A549 (cell line): Measurements from ENCODE around the gene RABL6. TPM values are rescaled to one million over a fixed set of nuclear protein-coding genes. Genes with fewer than 3 reads are reported as not detected.

ENCODE experiments used
- ATAC-seq, 2 experiments: fragments of 200-7000 bp in 1 of 2; fragments of >200 bp in 1 of 2; cut with Nextera tagmentation in 1 of 2; cut with Tn5 transposase in 1 of 2; 3 replicates each; pipeline versions ENCODE4 v1.8.0 to v1.9.1; 2018 to 2020; ENCODE audit warnings: mild to moderate bottlenecking in 1 of 2, moderate library complexity in 1 of 2
- CTCF ChIA-PET: fragments of 300-600 bp; sonication (Branson Sonifier 250); formaldehyde crosslinking; extraction: SDS; loops from one replicate; lab custom pipeline; 2021; ENCODE audit warnings: antibody characterized with exemption, inconsistent platforms; lab: Yijun Ruan, JAX
- POLR2A ChIA-PET: fragments of 350-600 bp; formaldehyde crosslinking; extraction: SDS; loops from one replicate; lab custom pipeline; 2021; ENCODE audit warnings: antibody characterized with exemption, inconsistent platforms; lab: Yijun Ruan, JAX
- DNase-seq, 2 experiments: peaks; one replicate each; pipeline versions ENCODE4 v3.0.0 to v3.0.0-alpha.2; 2011 to 2016; ENCODE audit warnings: low read depth in 1 of 2, low spot score in 1 of 2
- FAIRE-seq: peaks from 2 replicates; lab custom pipeline; 2011; peaks lifted over from hg19 to GRCh38; lab: Jason Lieb, UNC
- H3K27ac ChIP-seq, 2 experiments: fragments of >200 bp; sonication (Bioruptor Twin); formaldehyde crosslinking; 3 replicates each; pipeline ENCODE4 v1.5.1; 2016 to 2017
- H3K4me1 ChIP-seq: fragments of >200 bp; sonication (Bioruptor Twin); formaldehyde crosslinking; 3 replicates; pipeline ENCODE4 v1.6.1; 2016
- H3K4me2 ChIP-seq: fragments of >200 bp; sonication (Bioruptor Twin); formaldehyde crosslinking; 3 replicates; pipeline ENCODE4 v1.6.1; 2016
- H3K4me3 ChIP-seq: fragments of >200 bp; sonication (Bioruptor Twin); formaldehyde crosslinking; 3 replicates; pipeline ENCODE4 v1.5.1; 2016
- H3K9me3 ChIP-seq: fragments of >200 bp; sonication (Bioruptor Twin); formaldehyde crosslinking; 3 replicates; pipeline ENCODE4 v1.6.1; 2016
- CBX8 ChIP-seq: fragments of 200-600 bp; sonication (generic); IDR thresholded peaks from 2 replicates; pipeline ENCODE4 v1.6.1; 2016
- CEBPB ChIP-seq, 2 experiments: fragments of >200 bp in 1 of 2; sonication (Bioruptor Twin) in 1 of 2; formaldehyde crosslinking in 1 of 2; IDR thresholded peaks; 2 replicates each; pipeline ENCODE4 v1.6.1; 2012 to 2016
- CTCF ChIP-seq: fragments of >200 bp; sonication (Bioruptor Twin); formaldehyde crosslinking; IDR thresholded peaks from 3 replicates; pipeline ENCODE4 v1.5.1; 2016
- EHMT2 ChIP-seq: fragments of 200-600 bp; sonication (generic); IDR thresholded peaks from 2 replicates; pipeline ENCODE4 v1.6.1; 2016; ENCODE audit warnings: antibody characterized with exemption, low read depth, mild to moderate bottlenecking, moderate library complexity
- ESRRA ChIP-seq: fragments of 150-350 bp; IDR thresholded peaks from 2 replicates; pipeline ENCODE4 v1.6.1; 2014; ENCODE audit warnings: mild to moderate bottlenecking, low read length, borderline replicate concordance
- HMGXB4 ChIP-seq: fragments of 250-450 bp; sonication (Bioruptor Pico); IDR thresholded peaks from 2 replicates; pipeline ENCODE4 v1.5.0; 2021; ENCODE audit warnings: mild to moderate bottlenecking, moderate library complexity, borderline replicate concordance
- HOXB13 ChIP-seq: fragments of 250-450 bp; sonication (Bioruptor Pico); IDR thresholded peaks from 2 replicates; pipeline ENCODE4 v1.5.0; 2020; ENCODE audit warnings: low read depth, mild to moderate bottlenecking, moderate library complexity
- HOXB5 ChIP-seq: fragments of 250-450 bp; sonication (Bioruptor Pico); IDR thresholded peaks from 2 replicates; pipeline ENCODE4 v1.5.0; 2020; ENCODE audit warnings: mild to moderate bottlenecking, moderate library complexity
- PHF8 ChIP-seq: fragments of 200-600 bp; sonication (generic); IDR thresholded peaks from 2 replicates; pipeline ENCODE4 v1.6.1; 2016; ENCODE audit warnings: low read depth, mild to moderate bottlenecking, antibody characterized with exemption, moderate library complexity, borderline replicate concordance
- RAD21 ChIP-seq, 2 experiments: fragments of >200 bp in 1 of 2; sonication (Bioruptor Twin) in 1 of 2; formaldehyde crosslinking in 1 of 2; IDR thresholded peaks in 1 of 2; conservative IDR thresholded peaks in 1 of 2; 2 replicates in 1 of 2; 3 replicates in 1 of 2; pipeline ENCODE4 v1.6.1; 2012 to 2018; ENCODE audit warnings: inconsistent platforms in 1 of 2
- RCOR1 ChIP-seq: fragments of 150-350 bp; IDR thresholded peaks from 2 replicates; pipeline ENCODE4 v1.6.1; 2014; ENCODE audit warnings: antibody characterized with exemption, low read length, low read depth
- RFX5 ChIP-seq: fragments of 450-650 bp; IDR thresholded peaks from 2 replicates; pipeline ENCODE4 v1.7.1; 2014; ENCODE audit warnings: antibody characterized with exemption, mild to moderate bottlenecking, moderate library complexity
- RNF2 ChIP-seq: fragments of 200-600 bp; sonication (generic); IDR thresholded peaks from 2 replicates; pipeline ENCODE4 v1.6.1; 2016; ENCODE audit warnings: low read depth, mild to moderate bottlenecking, antibody characterized with exemption, moderate library complexity, borderline replicate concordance
- SMC3 ChIP-seq: fragments of >200 bp; sonication (Bioruptor Twin); formaldehyde crosslinking; IDR thresholded peaks from 3 replicates; pipeline ENCODE4 v1.6.1; 2018; ENCODE audit warnings: inconsistent platforms
- TFCP2L1 ChIP-seq: fragments of 250-450 bp; sonication (Bioruptor Pico); IDR thresholded peaks from 2 replicates; pipeline ENCODE4 v1.5.0; 2021; ENCODE audit warnings: mild to moderate bottlenecking
- USF2 ChIP-seq: fragments of 450-650 bp; IDR thresholded peaks from 2 replicates; pipeline ENCODE4 v1.6.1; 2014; ENCODE audit warnings: antibody characterized with exemption
- ZNF302 ChIP-seq: fragments of 250-450 bp; sonication (Bioruptor Pico); IDR thresholded peaks from 2 replicates; pipeline ENCODE4 v1.9.0; 2021; ENCODE audit warnings: inconsistent platforms, mild to moderate bottlenecking, moderate library complexity
- WGBS: methylation state at CpG from one replicate; pipeline ENCODE4 v1.1.6; 2017; ENCODE audit errors: missing lambda C conversion rate; 5-methylcytosine and 5-hydroxymethylcytosine counted together
- polyA plus RNA-seq, 4 experiments: library from polyadenylated mRNA; depleted of rRNA in 3 of 4; stranded (reverse); fragments of >200 nt; fragmentation: RNase III in 1 of 4; extraction: RNeasy Plus Mini Kit Qiagen cat#74134 plus additional on column Dnase treatment in 1 of 4; gene quantifications; 2 replicates in 3 of 4; 3 replicates in 1 of 4; pipeline ENCODE4 v1.2.3, GENCODE V29; 2011 to 2017

RABL6 gene
- polyA plus RNA-seq, 2 of the 4 experiments (the other 2 are of a cell fraction): 46.8 to 71.4 TPM

GRCh38 chr9:136782452-136782851 is 25.3 kb upstream of the RABL6 start:
- no peak overlapping the region for H3K4me3 ChIP-seq
- WGBS: 92% methylated on average over 3 of the region's 3 CpGs
- H3K9me3 ChIP-seq: no peaks in the 10 kb centered on the region
- TF ChIP-seq CEBPB (IDR thresholded peaks at IDR 0.05) (peak in 1 of 2 experiments; percentile 27; a peak in 1 of 4 replicates), RCOR1 (no peak)
- ChIA-PET POLR2A (no interaction called here), CTCF (interaction anchor here (0.5 to 26.2 kb wide), 5 partner anchors 16 to 284 kb away, joined by 3 to 625 read pairs (median 4); partner anchors contain the start of genes LCN15 and LCN8)
- no peak overlapping the region for H3K27ac ChIP-seq
- ATAC-seq: no peak
- FAIRE-seq: no peak
- DNase-seq: no peak
- H3K4me2 ChIP-seq: no peak overlapping the region
- peaks cover 9% of the 10 kb centered on the region; the same call in 2 of the 3 replicates for H3K4me1 ChIP-seq

- H3K4me2 ChIP-seq: no peak overlapping the region
- TF ChIP-seq CTCF: peak; percentile 66
- TF ChIP-seq ESRRA: no peak
- peak; percentile 59 for TF ChIP-seq SMC3
- TF ChIP-seq RAD21 (conservative IDR thresholded peaks at IDR 0.05 in 1 of 2, IDR thresholded peaks at IDR 0.05 in 1 of 2): peak; percentile 52 to 54; a peak in 4 of 5 replicates
- TF ChIP-seq CBX8: no peak
- TF ChIP-seq HOXB13 (CRISPR knock-in tag): no peak
- TF ChIP-seq TFCP2L1 (CRISPR knock-in tag): no peak
- TF ChIP-seq USF2: no peak
- no peak for TF ChIP-seq RCOR1
- no peak for TF ChIP-seq PHF8
- no peak for TF ChIP-seq ZNF302 (CRISPR knock-in tag)
- TF ChIP-seq RFX5: no peak
- no peak for TF ChIP-seq RNF2
- TF ChIP-seq EHMT2: no peak
- no peak for TF ChIP-seq HOXB5 (CRISPR knock-in tag)
- TF ChIP-seq HMGXB4: no peak
- TF ChIP-seq, all 56 proteins: peak for 3
- no peak for FAIRE-seq
- peak in 1 of 2 experiments; percentile 29; a peak in 2 of 6 replicates for ATAC-seq
- no peaks in the 10 kb centered on the region for H3K9me3 ChIP-seq
- 15% methylated on average over 9 of the region's 9 CpGs for WGBS
- H3K27ac ChIP-seq: no peak overlapping the region
- no peak overlapping the region for H3K4me3 ChIP-seq
- peaks cover 25% of the 10 kb centered on the region for H3K4me1 ChIP-seq
- ChIA-PET CTCF (interaction anchor here (0.7 to 26.2 kb wide), 4 partner anchors 18 to 250 kb away, joined by 3 to 625 read pairs (median 4); partner anchors contain the start of genes LCN15 and LCN8), POLR2A (no interaction called here)
- DNase-seq: peak; percentile 51
Observed at GRCh38 chr9:136784249-136784996, 23.3 kb upstream of the RABL6 start.
